ENCODE results near the gene SPSB3.
"Not testable (repeated sequence)": the region's sequence is repeated elsewhere in the genome, so short reads cannot be mapped to it uniquely, and the experiment has no call there.

SPSB3 gene

GRCh38 chr16:1734816-1735215, 47.6 kb downstream of the SPSB3 start:
- no peak for DNase-seq

DNA sequence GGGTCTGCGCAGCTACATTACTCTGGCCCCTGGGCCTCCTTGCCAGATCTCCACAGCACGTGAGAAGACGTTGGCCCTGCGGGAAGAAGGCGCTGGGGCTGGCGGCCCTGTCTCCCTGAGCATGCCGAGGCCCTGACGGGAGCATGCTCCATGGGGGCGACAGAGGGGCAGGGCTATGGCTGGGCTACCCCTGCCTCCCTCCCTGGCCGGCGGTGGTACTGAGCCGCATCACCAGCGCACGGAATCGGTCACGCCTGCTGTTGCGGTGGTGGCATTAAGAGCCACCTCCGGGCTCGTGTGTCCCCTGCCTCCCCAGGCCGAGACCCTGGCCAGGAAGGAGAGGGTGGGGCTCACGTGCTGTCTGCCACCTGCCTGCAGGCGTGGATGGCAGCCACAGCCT, 48.2 kb downstream of the SPSB3 start:
- no peak for DNase-seq

GRCh38 chr16:1732551-1732987, 49.8 kb downstream of the SPSB3 start:
- DNase-seq: not testable (repeated sequence)

DNA sequence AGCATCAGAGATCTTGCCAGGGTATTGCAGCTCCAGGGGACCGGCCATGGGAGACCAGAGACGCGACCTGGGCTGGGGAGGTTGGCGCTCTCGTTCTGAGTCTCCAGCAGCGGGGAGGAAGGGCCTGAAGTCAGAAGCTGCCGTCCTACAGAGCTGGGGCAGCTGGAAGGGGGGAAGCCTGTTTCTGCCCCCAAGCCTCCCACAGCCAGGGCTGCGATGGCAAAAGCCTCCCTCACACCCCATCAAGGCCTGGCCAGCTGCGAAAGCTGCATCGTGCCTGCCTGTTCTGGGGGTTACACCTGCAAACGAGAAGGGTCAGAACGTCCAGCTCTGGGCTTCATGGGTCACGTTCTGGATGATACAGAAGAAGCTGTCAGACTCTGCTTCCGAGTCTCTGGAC, 50.3 kb downstream of the SPSB3 start:
- no peak for DNase-seq

DNA sequence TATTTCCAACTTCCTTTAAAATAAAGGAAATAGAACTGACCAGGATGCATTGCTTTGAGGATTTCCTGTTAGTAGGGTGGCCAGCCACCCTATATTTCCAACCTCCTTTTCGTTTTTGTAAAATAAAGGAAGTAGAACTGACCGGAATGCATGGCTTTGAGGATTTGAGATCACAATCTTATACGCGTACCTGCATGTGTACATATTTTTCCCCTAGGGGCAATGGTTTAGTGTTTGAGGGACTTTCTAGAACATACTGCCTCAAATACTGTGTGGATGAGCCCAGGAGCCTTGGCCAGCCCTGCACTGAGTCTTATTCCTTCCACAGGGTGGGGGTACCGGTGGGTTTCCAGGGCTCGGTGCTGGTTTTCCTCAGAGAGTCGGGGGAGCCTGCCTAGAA, 50.8 kb downstream of the SPSB3 start:
- DNase-seq: no peak

- no peak for DNase-seq
Observed at GRCh38 chr16:1731073-1731472, 51.3 kb downstream of the SPSB3 start.

GRCh38 chr16:1729445-1729844, 52.9 kb downstream of the SPSB3 start:
- DNase-seq: no peak

- DNase-seq: no peak
Observed at GRCh38 chr16:1729026-1729425, 53.3 kb downstream of the SPSB3 start.

DNA sequence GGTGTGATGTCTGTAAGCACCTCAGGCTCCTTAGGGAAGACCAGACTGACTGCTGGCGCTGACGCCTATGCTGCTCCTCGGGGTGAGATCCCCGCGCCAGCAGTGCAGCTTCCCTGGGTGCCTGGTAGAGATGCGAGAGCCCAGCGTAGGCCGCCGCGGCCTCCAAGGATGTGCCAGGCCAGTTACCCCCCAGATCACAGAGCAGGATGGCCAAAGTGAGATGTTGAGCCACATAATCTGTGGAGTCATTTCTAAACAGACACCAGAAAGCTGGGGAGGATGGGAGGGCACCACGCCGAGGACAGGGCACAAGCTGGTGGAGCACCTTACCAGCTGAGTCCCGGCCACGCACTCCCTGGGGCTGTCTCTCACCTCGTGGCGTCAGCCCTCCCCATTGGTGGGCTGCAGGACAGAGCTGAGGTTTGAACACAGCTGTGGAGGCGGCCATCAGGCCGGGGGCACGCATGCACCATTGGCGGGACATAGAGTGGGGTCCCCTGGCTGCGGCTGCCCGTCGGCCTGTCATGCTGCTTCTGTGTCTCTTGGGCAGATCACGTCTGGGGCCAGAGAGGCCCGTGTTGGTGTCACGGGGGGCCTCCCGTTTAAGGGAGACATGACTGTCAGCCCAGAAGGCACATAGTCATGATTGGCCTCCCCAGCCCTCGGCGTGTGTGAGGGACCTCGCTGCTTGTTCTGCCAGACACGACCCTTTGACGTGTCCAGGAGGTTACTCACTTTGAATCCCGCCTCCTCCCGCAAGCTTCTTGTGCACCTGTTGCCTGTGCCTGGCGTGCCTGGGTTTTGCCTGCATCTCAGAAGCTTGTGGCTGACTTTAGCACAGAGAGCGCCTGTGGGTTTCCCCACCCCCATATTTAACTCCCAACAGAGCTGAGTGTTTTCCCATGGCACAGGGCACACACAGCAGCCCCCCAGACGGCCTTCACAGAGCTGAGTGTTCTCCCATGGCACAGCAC, 54.4 kb downstream of the SPSB3 start:
- no peak for DNase-seq

All from activated effector memory CD4-positive, alpha-beta T cell treated with anti-CD3 and anti-CD28 coated beads, Interleukin-2, amount 50 U/mL, for 16 hours (primary cell).